Measurements from ENCODE around the gene RASSF8. TPM values are rescaled to one million over a fixed set of nuclear protein-coding genes. Genes with fewer than 3 reads are reported as not detected.

The RASSF8 gene
- total RNA-seq, 1 donor from 2014 or later: 132 TPM

- intact Hi-C loops (cut with DNase I): no loop called here
- ATAC-seq (peak; percentile 80), DNase-seq (ENCODE audit: low spot score) (peak; percentile 92)
These were observed 168.1 kb downstream of the RASSF8 start for GRCh38 chr12:26126340-26127284.

- ATAC-seq: no peak
- intact Hi-C loops (cut with DNase I): no loop called here
- DNase-seq (ENCODE audit: low spot score): no peak
These were observed 168.9 kb downstream of the RASSF8 start for GRCh38 chr12:26127404-26127803.

GRCh38 chr12:26128168-26128567, 169.7 kb downstream of the RASSF8 start:
- no peak for DNase-seq (ENCODE audit: low spot score)
- intact Hi-C loops (cut with DNase I): no loop called here
- no peak for ATAC-seq

Other genes starting within 250 kb of the RASSF8 start
- 64.4 TPM for gene BHLHE41, start 166.4 kb downstream of the RASSF8 start, total RNA-seq
- gene SSPN, start 236.9 kb downstream of the RASSF8 start, total RNA-seq: 119 TPM

Data from sciatic nerve (tissue), 2 donors.